Dedifferentiated amniotic fluid mesenchymal stem cell (primary cell): ENCODE data around the gene TBCB.
"Not testable (repeated sequence)": the region's sequence is repeated elsewhere in the genome, so short reads cannot be mapped to it uniquely, and the experiment has no call there.

ENCODE experiments used
- DNase-seq: peaks from one replicate; pipeline ENCODE4 v3.0.0-alpha.2; 2016; ENCODE audit errors: extremely low spot score

Gene TBCB

GRCh38 chr19:36101550-36102327 is 13.5 kb upstream of the TBCB start:
- DNase-seq, result no peak

- no peak for DNase-seq
These were observed 12.1 kb upstream of the TBCB start for GRCh38 chr19:36103040-36103626.

GRCh38 chr19:36103842-36104552 is 11.3 kb upstream of the TBCB start:
- DNase-seq, result no peak

GRCh38 chr19:36106441-36106840 is 8.8 kb upstream of the TBCB start:
- no peak for DNase-seq

GRCh38 chr19:36106991-36107390 is 8.3 kb upstream of the TBCB start:
- no peak for DNase-seq

GRCh38 chr19:36108684-36109083 is 6.6 kb upstream of the TBCB start:
- DNase-seq, result no peak

GRCh38 chr19:36110487-36111199 is 4.6 kb upstream of the TBCB start, which contains the start of gene OVOL3:
Gene OVOL3, plus strand, starts transcription at chr19:36111143. Its CDS starts 60 bp downstream, at chr19:36111203.
- no peak for DNase-seq

GRCh38 chr19:36111200-36111539 is 4.1 kb upstream of the TBCB start:
- no peak for DNase-seq

GRCh38 chr19:36112678-36113077 is 2.6 kb upstream of the TBCB start:
- DNase-seq, result no peak

- DNase-seq, result no peak
These were observed 1.8 kb upstream of the TBCB start for GRCh38 chr19:36113425-36113824.

- no peak for DNase-seq
These were observed 1.2 kb upstream of the TBCB start for GRCh38 chr19:36113894-36114720.

- peak; percentile 100 for DNase-seq
These were observed 381 bp upstream of the TBCB start, which contains the start of gene POLR2I for GRCh38 chr19:36114721-36115452. Gene POLR2I, minus strand, starts transcription at chr19:36114875. Its CDS starts 19 bp downstream, at chr19:36114856.

GRCh38 chr19:36116344-36116637 is 1.0 kb downstream of the TBCB start:
- DNase-seq, result no peak

GRCh38 chr19:36120092-36120983 is 5.1 kb downstream of the TBCB start:
- no peak for DNase-seq

- DNase-seq, result no peak
These were observed 5.7 kb downstream of the TBCB start for GRCh38 chr19:36120984-36121358.

GRCh38 chr19:36121486-36122124 is 6.3 kb downstream of the TBCB start:
- DNase-seq, result no peak

- no peak for DNase-seq
These were observed 10.3 kb downstream of the TBCB start for GRCh38 chr19:36125557-36125956.

GRCh38 chr19:36128392-36128736 is 13.1 kb downstream of the TBCB start:
- DNase-seq, result no peak

GRCh38 chr19:36131221-36131620 is 16.0 kb downstream of the TBCB start:
- not testable (repeated sequence) for DNase-seq
